ENCODE data around the gene SRCIN1.

The SRCIN1 gene

GRCh38 chr17:38563362-38564253, 42.1 kb downstream of the SRCIN1 start:
- no peak for DNase-seq (ENCODE audit: low read depth in 4 of 4, low spot score in 1 of 4)

GRCh38 chr17:38562903-38563302, 42.8 kb downstream of the SRCIN1 start:
- DNase-seq (ENCODE audit: low read depth in 4 of 4, low spot score in 1 of 4), result no peak

DNA sequence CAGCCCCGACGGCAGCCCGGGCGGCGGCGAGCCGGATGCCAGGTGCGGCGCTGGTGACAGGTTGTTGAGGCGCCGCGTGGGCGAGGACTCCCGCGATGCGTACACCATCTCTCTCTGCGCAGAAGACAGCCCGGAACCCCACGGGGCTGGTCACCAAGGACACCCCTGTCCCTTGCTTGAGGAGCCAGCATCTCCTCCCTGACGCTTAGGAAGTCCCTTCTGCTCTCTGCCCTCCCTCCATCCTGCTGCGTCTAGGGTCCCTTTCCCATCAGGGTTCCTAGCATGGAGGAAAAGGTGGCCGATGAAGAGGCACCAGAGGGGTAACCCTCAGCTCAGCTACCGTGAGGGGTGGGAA, 43.6 kb downstream of the SRCIN1 start:
- no peak for DNase-seq (ENCODE audit: low read depth in 4 of 4, low spot score in 1 of 4)

- DNase-seq (ENCODE audit: low read depth in 4 of 4, low spot score in 1 of 4), result no peak
These were observed 44.1 kb downstream of the SRCIN1 start for GRCh38 chr17:38561416-38562214.

DNA sequence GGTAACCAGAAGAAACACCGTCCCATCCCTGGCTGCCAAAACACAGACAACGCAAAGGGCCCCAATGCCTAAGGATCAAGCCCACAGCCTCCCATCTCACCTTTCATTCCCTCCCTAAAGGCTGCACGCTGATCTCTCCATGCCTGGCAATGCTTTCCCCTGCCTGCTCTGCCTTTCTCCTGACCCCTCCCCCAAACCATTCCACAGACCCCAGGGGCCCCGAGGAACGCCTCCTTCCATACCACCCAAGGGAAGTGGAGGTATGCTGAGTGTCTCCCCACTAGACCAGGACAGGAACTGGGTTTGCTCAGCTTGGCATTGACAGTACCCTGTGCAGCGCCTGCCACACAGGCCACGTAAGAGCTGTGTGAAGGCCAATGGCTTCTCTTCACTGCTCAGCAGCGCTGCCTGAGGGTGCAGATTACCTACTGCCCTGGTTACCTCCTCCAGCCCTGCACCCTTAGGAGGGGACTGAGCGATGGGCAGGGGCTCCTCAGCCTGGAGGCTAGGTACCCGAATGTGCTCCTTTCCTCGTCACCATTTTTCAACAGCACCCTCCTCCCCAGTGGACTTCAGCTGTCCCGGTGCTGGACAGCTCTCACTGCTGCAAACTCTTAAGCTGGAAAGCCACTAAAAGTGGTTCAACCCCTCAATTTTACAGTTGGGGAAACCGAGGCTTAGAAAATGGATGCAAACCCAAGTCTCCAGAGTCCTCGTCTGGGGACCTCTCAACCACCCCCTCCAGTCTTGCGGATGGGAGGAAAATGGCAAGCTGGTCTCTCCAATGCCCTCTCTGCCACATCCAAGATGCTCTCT, 45.0 kb downstream of the SRCIN1 start:
- DNase-seq (ENCODE audit: low read depth in 4 of 4, low spot score in 1 of 4), result no peak

GRCh38 chr17:38559880-38560230, 45.9 kb downstream of the SRCIN1 start:
- no peak for DNase-seq (ENCODE audit: low read depth in 4 of 4, low spot score in 1 of 4)

- DNase-seq (ENCODE audit: low read depth in 4 of 4, low spot score in 1 of 4), result peak; percentile 74 to 90 (median 84)
These were observed 46.5 kb downstream of the SRCIN1 start for GRCh38 chr17:38559051-38559879.

GRCh38 chr17:38558728-38559050, 47.1 kb downstream of the SRCIN1 start:
- DNase-seq (ENCODE audit: low read depth in 4 of 4, low spot score in 1 of 4), result no peak

DNA sequence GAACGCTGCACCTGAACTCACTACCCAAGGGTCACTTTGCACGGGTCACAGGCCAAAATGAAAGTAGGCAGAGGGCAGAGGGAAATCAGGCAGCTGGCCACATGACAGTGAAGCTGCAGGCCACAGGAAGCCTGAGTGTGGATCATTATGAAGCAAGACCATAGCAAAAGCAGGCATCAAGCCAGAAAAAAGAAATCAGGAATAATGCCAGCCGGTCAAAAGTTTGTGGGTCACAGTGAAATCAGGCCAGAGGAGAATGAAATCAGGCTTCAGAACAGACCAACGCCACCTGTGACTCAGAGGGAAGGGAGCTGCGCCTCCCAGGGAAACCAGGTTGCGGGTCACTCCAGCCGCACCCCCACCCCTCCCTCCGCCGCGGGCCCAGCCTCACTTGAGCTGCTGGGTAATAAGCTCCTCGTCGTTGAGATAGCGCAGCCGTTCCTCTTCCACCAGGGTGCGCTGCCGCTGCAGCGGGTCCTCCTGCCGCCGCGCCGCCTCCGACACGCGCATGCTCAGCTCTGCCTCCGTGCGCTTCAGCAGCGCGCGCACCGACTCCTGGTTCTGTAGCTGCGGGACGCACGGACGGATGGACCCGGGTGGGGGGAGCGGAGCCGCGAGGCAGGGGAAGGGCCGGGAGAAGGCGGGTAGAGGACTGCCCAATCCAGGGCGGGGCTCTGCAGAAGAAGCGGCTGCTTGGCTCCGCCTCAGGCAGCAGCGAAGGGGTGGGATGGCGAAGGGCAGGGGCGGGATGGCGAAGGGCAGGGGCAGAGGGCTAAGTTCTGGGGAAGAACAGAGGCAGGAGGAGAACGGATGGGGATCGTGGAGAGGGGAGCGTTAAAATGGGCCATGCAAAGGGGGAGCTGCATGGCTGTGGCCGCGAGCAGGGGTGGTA, 47.7 kb downstream of the SRCIN1 start:
- peak; percentile 74 to 89 (median 87) for DNase-seq (ENCODE audit: low read depth in 4 of 4, low spot score in 1 of 4)

GRCh38 chr17:38557396-38557795, 48.4 kb downstream of the SRCIN1 start:
- DNase-seq (ENCODE audit: low read depth in 4 of 4, low spot score in 1 of 4), result no peak

GRCh38 chr17:38556239-38556638, 49.5 kb downstream of the SRCIN1 start:
- no peak for DNase-seq (ENCODE audit: low read depth in 4 of 4, low spot score in 1 of 4)

- no peak for DNase-seq (ENCODE audit: low read depth in 4 of 4, low spot score in 1 of 4)
These were observed 51.1 kb downstream of the SRCIN1 start for GRCh38 chr17:38554430-38555350.

DNA sequence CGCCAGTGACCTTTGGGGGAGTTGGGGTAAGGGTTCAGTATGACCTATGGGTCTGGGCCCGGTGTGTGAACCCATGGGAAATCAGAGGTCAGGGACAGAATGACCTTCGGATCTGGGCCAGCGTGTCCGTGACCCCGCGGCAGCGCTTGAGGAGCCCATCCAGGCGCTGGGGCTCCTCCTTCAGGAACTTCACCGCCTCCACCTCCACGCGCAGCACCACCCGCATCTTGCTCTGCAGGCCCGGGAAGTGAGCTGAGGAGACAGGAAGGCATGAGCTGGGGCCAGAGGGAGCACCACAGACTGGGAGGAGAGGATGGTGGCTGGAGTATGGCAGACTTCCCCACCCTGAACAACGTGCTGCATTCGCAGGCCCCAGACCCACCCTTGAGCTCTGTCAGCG, 53.4 kb downstream of the SRCIN1 start:
- DNase-seq (ENCODE audit: low read depth in 4 of 4, low spot score in 1 of 4), result no peak

GRCh38 chr17:38551121-38551520, 54.6 kb downstream of the SRCIN1 start:
- DNase-seq (ENCODE audit: low read depth in 4 of 4, low spot score in 1 of 4), result no peak

DNA sequence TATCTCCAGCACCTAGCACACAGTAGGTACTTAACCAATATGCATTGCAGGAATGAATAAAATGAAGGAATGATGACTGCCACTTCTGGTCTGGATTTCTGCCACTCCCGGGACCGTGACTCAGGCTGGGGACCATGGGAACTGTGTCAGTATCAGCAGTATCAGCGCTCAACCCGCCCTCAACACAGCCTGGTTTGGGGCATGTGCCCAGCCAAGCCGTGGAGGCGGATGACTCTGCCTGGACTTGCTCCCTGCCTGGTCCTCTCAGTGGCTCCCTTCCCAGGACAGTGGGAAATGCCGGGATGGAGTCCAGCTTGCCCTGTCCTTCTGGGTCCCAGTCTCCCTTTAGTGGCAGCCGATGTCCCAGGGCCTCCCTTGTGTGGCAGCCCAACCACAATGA, 55.1 kb downstream of the SRCIN1 start:
- DNase-seq (ENCODE audit: low read depth in 4 of 4, low spot score in 1 of 4), result no peak

DNA sequence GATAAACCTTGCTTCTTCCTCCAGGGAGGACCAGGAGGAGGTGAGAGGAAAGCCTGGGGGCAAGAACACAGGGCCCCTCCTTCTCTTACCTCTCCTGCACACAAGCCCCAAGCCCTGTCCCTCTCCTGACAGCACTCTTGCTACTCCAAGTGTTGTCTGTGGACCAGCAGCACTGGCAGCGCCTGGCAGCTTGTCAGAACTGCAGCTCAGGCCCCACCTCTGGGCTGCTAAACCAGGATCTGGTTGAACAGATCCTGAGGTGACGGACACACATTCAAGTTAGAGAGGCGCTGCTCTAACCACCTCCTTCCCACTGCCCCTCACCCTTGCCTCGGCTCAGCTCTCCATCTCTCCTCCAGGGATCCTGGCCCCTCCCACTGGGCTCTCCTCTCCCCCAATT, 56.5 kb downstream of the SRCIN1 start:
- DNase-seq (ENCODE audit: low read depth in 4 of 4, low spot score in 1 of 4), result no peak

DNA sequence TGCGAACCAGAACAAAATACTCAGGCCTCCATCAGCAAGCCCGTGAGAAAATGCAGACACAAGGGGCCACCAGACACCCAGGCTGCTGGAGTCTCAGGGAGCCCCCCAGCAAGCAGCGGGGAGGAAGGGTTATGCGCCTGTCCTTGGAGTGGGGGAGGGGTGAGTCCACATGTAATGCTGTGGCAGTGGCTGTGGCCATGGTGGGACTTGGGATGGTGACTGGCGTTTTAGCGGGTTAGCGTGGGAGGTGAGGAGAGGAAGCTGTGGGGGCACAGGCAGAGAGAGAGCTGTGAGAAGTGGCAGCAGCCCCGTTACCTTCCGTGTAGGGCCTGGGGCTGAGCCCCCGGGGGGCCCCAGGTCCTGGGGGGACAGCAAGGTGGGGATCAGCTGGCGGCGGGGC, 58.3 kb downstream of the SRCIN1 start:
- no peak for DNase-seq (ENCODE audit: low read depth in 4 of 4, low spot score in 1 of 4)

DNA sequence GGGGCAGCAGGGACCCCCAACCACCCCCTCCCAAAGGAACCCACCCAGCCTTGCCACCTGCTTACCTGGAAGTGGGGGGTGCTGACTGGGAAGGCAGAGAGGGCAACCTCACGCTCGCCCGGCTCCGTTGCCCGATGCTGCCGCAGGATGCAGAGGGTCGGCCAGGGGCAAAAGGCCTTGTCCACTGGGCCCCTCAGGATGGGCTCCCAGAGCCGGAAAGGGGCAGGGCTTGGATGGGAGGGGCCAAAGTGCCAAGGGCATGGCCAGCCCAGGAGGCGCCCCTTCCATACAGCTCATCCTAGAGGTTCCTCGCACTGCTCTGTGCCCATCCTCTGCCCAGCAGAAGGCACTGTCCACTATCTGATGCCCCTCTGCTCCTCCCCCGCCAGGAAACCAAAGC, 59.4 kb downstream of the SRCIN1 start:
- no peak for DNase-seq (ENCODE audit: low read depth in 4 of 4, low spot score in 1 of 4)

All from stimulated activated CD4-positive, alpha-beta T cell treated with anti-CD3 and anti-CD28 coated beads, Interleukin-1b, Interleukin-23, amount 100 ng/mL, for 24 hours (primary cell).